Activated B cell treated with CpG ODN at 0.5 μM for 24 hours (primary cell): Measurements from ENCODE around the gene UBE2H. TPM values are rescaled to one million over a fixed set of nuclear protein-coding genes. Genes with fewer than 3 reads are reported as not detected.

Experiments used
- ATAC-seq: fragments of 200-7000 bp; cut with Tn5 transposase; one replicate; pipeline ENCODE4 v1.10.0; 2021; ENCODE audit warnings: low read depth, mild to moderate bottlenecking, moderate library complexity
- CTCF ChIA-PET: fragments of 350-600 bp; sonication (Branson Sonifier 250); formaldehyde crosslinking; loops from one replicate; lab custom pipeline; 2021; ENCODE audit warnings: antibody characterized with exemption; lab: Charles Lee
- POLR2A ChIA-PET: fragments of 350-600 bp; sonication (Branson Sonifier 250); formaldehyde crosslinking; loops from one replicate; lab custom pipeline; 2021; ENCODE audit warnings: antibody characterized with exemption; lab: Charles Lee
- DNase-seq: peaks from one replicate; pipeline ENCODE4 v3.0.0; 2022
- H3K27ac Mint-ChIP-seq: one replicate; pipeline ENCODE4 v1.8.0; 2020; ENCODE audit warnings: mixed read lengths
- H3K27me3 Mint-ChIP-seq: one replicate; pipeline ENCODE4 v1.8.0; 2021; ENCODE audit warnings: mixed read lengths
- H3K36me3 Mint-ChIP-seq: one replicate; pipeline ENCODE4 v1.8.0; 2021; ENCODE audit warnings: low read depth, mixed read lengths
- H3K4me1 Mint-ChIP-seq: one replicate; pipeline ENCODE4 v1.8.0; 2021; ENCODE audit warnings: mixed read lengths
- H3K4me3 Mint-ChIP-seq: one replicate; pipeline ENCODE4 v1.8.0; 2020; ENCODE audit warnings: mild to moderate bottlenecking, mixed read lengths
- H3K9me3 Mint-ChIP-seq: one replicate; pipeline ENCODE4 v1.8.0; 2020; ENCODE audit warnings: mixed read lengths
- intact Hi-C: fragments of 100-400 bp; cut with micrococcal nuclease; formaldehyde crosslinking; loops from one replicate; pipeline ENCODE4 v1.15.1; 2024
- total RNA-seq: library from RNA; stranded (reverse); gene quantifications from 2 replicates; pipeline ENCODE4 v1.2.3, GENCODE V29; 2022
- TF ChIP-seq, protein P1 (sequence below): fragments of 200-600 bp; IDR thresholded peaks from one replicate; pipeline ENCODE4 v1.8.0; 2022; ENCODE audit warnings: antibody characterized with exemption, mild to moderate bottlenecking

Gene UBE2H
- total RNA-seq, 1 donor from 2014 or later = 32.6 TPM

GRCh38 chr7:129830949-129831348 lies 121.8 kb downstream of the UBE2H start:
- DNase-seq (no peak), ATAC-seq (no peak)
- peaks cover 33% of the 10 kb centered on the region for H3K36me3 Mint-ChIP-seq
- POLR2A ChIA-PET = interaction anchor here (0.7 kb wide), 1 partner anchor 180 kb away, joined by 3 read pairs; no protein-coding TSS in a partner anchor
- no peak overlapping the region for H3K27ac Mint-ChIP-seq
- no peaks in the 10 kb centered on the region for H3K9me3 Mint-ChIP-seq
- CTCF ChIA-PET = interaction anchor here (2.0 to 3.6 kb wide), 3 partner anchors 11 to 180 kb away, joined by 4 to 27 read pairs (median 6); no protein-coding TSS in a partner anchor
- TF ChIP-seq, protein P1, sequence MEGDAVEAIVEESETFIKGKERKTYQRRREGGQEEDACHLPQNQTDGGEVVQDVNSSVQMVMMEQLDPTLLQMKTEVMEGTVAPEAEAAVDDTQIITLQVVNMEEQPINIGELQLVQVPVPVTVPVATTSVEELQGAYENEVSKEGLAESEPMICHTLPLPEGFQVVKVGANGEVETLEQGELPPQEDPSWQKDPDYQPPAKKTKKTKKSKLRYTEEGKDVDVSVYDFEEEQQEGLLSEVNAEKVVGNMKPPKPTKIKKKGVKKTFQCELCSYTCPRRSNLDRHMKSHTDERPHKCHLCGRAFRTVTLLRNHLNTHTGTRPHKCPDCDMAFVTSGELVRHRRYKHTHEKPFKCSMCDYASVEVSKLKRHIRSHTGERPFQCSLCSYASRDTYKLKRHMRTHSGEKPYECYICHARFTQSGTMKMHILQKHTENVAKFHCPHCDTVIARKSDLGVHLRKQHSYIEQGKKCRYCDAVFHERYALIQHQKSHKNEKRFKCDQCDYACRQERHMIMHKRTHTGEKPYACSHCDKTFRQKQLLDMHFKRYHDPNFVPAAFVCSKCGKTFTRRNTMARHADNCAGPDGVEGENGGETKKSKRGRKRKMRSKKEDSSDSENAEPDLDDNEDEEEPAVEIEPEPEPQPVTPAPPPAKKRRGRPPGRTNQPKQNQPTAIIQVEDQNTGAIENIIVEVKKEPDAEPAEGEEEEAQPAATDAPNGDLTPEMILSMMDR = no peak
- H3K4me1 Mint-ChIP-seq = peaks cover 10% of the 10 kb centered on the region
- H3K4me3 Mint-ChIP-seq = no peak overlapping the region
- H3K27me3 Mint-ChIP-seq = no peaks in the 10 kb centered on the region
- intact Hi-C loops = loop anchor here (1.0 to 2.0 kb wide), 4 partner anchors 167 to 612 kb away; no protein-coding TSS in a partner anchor

DNA sequence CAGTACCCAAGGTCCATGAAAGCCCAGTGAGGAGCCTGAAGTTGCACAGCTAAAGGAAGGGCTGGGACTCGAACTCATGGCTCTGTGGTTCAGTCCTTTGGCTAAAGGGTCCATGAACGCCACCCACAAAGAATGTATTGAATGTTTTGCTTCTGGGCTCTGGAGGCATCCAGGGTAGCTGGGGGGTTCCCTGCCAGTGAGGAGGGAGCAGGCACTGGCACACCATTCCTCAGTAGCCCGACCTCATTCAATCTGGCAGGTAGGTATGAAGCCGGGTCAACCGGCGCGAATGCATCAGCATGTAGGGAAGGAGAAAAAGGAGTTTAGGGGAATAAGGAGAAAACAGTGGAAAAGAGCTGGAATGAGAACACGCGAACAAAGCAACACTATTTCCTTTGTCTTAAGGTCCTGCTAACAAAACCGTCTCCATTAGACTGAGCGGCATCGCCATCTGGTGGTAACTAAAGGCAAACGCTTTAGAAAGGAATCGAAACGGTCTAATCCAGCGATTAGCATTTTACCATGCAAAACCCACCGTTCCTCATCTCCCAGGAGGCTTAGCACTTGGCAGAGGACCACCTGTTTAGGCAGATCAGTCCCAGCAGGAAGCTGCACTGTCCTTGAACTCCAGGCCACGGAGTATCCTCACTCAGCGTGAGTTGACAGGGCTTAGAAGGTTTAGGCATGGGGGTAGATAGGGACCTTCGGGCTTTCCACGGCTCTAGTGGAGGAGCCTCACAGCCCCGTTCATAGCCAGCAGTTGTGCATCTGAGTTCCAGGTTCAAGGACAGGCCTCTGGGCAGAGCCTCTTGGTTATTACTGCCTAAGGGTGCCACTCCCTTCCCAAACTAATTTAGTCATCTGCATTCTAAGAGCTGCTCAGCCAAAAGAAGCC lies 122.8 kb downstream of the UBE2H start:
- Mint-ChIP-seq H3K4me3 (peak overlapping the region; percentile 50), H3K27me3 (no peaks in the 10 kb centered on the region), H3K9me3 (no peaks in the 10 kb centered on the region), H3K27ac (peak overlapping the region; percentile 48), H3K4me1 (peaks cover 15% of the 10 kb centered on the region), H3K36me3 (peaks cover 29% of the 10 kb centered on the region)
- DNase-seq (peak; percentile 36), ATAC-seq (peak; percentile 23)
- POLR2A ChIA-PET = interaction anchor here (0.5 to 0.7 kb wide), 2 partner anchors 19 to 181 kb away, joined by 3 read pairs; no protein-coding TSS in a partner anchor
- TF ChIP-seq, protein P1 = peak; percentile 32
- CTCF ChIA-PET = interaction anchor here (0.7 to 3.6 kb wide), 5 partner anchors 10 to 462 kb away, joined by 3 to 27 read pairs (median 5); no protein-coding TSS in a partner anchor
- intact Hi-C loops = loop anchor here (1.0 to 10.0 kb wide), 5 partner anchors 105 to 611 kb away; no protein-coding TSS in a partner anchor

GRCh38 chr7:129828989-129829736 lies 123.6 kb downstream of the UBE2H start:
- intact Hi-C loops = loop anchor here (10.0 kb wide), 1 partner anchor 104 kb away; no protein-coding TSS in a partner anchor
- DNase-seq (no peak), ATAC-seq (no peak)
- Mint-ChIP-seq H3K36me3 (peaks cover 22% of the 10 kb centered on the region), H3K4me3 (no peak overlapping the region), H3K27ac (no peak overlapping the region), H3K4me1 (peaks cover 18% of the 10 kb centered on the region), H3K9me3 (no peaks in the 10 kb centered on the region), H3K27me3 (no peaks in the 10 kb centered on the region)
- TF ChIP-seq, protein P1 = no peak
- CTCF ChIA-PET = interaction anchor here (1.1 to 3.6 kb wide), 4 partner anchors 9 to 182 kb away, joined by 3 to 27 read pairs (median 5); no protein-coding TSS in a partner anchor
- POLR2A ChIA-PET = interaction anchor here (0.5 kb wide), 1 partner anchor 20 kb away, joined by 3 read pairs; no protein-coding TSS in a partner anchor

DNA sequence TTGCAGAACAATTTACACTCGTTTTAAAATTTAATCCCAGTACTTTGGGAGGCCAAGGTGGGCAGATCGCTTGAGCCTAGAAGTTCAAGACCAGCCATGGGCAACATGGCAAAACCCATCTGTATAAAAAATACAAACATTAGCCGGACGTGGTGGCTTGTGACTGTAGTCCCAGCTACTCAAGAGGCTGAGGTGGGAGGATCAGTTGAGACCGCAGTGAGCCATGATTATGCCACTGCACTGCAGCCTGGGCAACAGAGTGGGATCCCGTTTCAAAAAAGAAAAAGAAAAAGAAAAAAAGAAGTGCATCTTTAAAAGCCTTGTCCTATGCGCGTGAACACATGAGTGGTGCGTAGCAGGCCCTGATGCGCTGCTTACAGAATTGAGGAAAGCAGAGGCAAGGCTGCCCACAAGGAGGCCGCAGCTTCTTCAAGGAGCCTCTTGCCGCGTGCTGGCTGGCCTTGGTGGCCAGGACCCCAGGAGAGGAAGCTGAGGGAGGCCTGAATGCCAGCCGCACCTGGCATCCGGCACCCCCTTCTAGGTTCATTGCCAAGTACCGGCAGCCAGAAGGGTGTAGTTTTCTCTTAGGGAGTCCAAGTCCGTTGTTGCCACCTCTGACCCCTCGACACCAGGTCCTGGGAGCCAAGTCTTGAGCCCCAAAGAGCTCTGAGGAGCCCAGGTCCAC lies 124.5 kb downstream of the UBE2H start:
- TF ChIP-seq, protein P1 = no peak
- ChIA-PET CTCF (interaction anchor here (1.1 to 3.6 kb wide), 2 partner anchors 13 to 183 kb away, joined by 3 to 27 read pairs; no protein-coding TSS in a partner anchor), POLR2A (no interaction called here)
- intact Hi-C loops = loop anchor here (10.0 kb wide), 1 partner anchor 103 kb away; no protein-coding TSS in a partner anchor
- H3K27me3 Mint-ChIP-seq = no peaks in the 10 kb centered on the region
- DNase-seq = no peak
- ATAC-seq = no peak
- no peak overlapping the region for H3K4me3 Mint-ChIP-seq
- no peak overlapping the region for H3K27ac Mint-ChIP-seq
- H3K9me3 Mint-ChIP-seq = no peaks in the 10 kb centered on the region
- H3K4me1 Mint-ChIP-seq = peaks cover 18% of the 10 kb centered on the region
- peaks cover 13% of the 10 kb centered on the region for H3K36me3 Mint-ChIP-seq
